Mesenteric fat pad (tissue), 1 donor: ENCODE results near the gene ASTN2. TPM values are rescaled to one million over a fixed set of nuclear protein-coding genes. Genes with fewer than 3 reads are reported as not detected.

ENCODE experiments used
- DNase-seq: peaks from one replicate; pipeline ENCODE4 v3.0.0-alpha.2; 2020; ENCODE audit warnings: low spot score
- total RNA-seq: library from RNA; stranded (reverse); fragmentation: NEBNext Ultra II Directional; extraction: Animal tissue kit (Norgen Biotek cat#: 25700); gene quantifications from one replicate; pipeline ENCODE4 v1.2.1, GENCODE V29; 2021
- donor health status: DM: yes; HTN: yes; CAD: no.

ASTN2 gene
- total RNA-seq, 1 donor from 2014 or later = 3.1 TPM

GRCh38 chr9:117414220-117414905, 494 bp downstream of the ASTN2 start:
- no peak for DNase-seq

DNA sequence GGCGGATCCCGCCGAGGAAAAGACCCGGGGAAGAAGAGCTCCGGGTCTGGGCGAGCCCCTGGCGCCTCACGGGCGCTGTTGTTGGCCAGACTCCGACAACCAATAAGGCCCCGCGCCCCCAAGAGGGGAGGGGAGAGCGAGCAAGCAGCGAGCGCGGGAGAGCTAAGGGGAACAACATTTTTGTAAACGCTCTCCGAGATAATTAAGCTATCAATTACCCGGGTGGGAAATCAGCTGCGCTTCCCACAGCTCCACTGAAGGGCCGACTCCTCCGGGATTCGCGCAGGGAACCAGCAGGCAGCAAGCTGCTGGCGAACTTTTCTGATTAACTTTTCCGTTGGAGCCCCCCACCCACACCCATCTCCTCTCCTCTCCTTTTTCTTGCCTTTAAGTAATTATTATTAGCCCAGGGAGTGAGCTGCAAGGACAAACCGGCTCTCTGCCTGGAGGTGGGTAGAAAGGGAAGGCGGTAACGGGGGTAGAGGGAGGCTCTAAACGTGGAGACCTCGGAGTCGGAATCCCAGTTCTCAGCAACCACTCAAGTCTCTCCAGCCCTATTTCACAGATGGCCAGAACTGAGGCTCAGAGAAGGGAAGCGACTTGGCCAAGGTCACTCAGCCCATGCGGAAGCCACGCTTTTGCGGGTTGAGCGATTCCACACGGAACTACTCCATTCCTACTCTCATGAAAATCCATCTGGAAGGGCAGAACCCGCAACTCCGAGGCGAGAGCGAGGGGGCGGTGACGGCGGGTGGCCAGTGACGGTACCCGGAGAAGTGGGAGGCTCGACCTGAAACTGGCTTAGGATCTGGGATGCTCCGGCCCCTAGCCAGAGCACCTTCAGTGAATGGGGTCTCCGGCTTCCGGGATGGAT, 1.3 kb downstream of the ASTN2 start:
- no peak for DNase-seq

DNA sequence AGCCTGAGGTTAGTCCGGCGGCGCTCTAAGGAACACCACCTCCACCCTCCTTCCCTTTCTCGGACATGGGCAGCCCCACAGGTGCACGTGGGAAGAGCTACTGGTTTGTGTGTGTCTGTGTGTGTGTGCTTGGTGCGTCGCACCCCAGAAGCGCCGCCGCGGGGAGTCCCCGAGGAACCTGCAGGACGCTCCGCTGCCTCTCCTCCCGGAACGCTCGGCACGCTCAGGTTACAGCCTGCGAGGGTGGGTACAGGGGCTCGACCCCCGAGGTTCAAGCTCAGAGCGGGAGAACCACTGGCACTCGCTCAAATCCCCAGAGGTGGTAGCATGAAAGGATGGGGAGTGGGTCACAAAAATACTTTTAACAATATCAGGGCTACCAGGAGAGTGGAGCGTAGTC, 2.0 kb downstream of the ASTN2 start:
- no peak for DNase-seq

DNA sequence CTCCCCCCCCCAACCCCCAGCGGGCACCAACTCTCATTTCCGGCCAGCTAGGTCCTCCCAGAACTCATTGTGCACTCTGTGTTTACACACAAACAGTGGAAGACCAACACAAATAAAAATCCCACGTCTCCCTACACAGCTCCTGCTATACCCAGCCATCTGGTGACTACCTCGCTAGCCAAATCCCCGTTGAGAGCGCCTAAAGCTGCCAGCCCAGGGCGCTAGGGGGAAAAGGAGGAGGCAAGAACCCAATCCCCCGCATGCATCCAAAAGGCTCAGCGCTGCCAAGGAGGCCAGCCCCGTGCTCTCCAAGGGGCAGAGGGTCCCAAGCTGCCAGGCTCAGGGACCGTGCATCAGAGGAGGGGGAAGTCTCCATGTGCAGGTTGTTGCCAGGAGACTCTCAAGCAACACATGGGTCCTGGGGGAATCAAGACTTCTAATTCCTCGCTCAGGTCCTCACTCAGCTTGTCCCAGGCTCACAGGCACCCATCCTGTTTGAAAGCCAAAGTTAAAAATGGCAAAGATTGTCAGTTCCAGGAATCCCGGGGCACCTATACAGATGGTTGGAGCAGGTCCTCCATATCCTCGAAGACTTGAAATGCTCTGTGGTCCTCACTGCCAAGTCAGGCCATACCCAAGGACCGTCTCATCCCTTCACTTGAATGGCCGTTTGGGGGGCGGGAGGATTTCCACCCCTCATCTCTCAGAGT, 2.7 kb downstream of the ASTN2 start:
- DNase-seq = no peak

- DNase-seq = no peak
Measured at GRCh38 chr9:117411547-117411946, 3.3 kb downstream of the ASTN2 start.

DNA sequence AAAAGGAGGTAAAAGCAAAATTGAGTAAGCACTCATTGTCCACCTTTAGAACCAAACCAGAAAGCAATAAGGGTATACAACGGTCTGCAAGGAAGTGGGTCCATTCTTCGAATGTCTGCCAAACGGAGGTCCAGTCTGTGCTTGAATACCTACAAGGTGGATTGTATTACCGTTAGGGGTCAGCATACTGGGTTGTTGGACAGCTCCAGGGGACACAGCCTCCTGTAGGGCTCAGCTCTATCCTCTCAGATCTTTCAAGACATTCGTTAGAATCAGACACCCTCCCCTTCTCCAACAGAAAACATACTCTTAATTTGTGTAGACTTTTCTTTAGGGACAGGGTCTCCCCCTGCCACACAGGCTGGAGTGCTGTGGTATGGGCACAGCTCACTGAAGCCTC, 5.5 kb downstream of the ASTN2 start:
- no peak for DNase-seq

- DNase-seq = no peak
Measured at GRCh38 chr9:117407436-117408022, 7.3 kb downstream of the ASTN2 start.

- DNase-seq = no peak
Measured at GRCh38 chr9:117405950-117406705, 8.7 kb downstream of the ASTN2 start.

GRCh38 chr9:117403848-117404247, 11.0 kb downstream of the ASTN2 start:
- DNase-seq = no peak

DNA sequence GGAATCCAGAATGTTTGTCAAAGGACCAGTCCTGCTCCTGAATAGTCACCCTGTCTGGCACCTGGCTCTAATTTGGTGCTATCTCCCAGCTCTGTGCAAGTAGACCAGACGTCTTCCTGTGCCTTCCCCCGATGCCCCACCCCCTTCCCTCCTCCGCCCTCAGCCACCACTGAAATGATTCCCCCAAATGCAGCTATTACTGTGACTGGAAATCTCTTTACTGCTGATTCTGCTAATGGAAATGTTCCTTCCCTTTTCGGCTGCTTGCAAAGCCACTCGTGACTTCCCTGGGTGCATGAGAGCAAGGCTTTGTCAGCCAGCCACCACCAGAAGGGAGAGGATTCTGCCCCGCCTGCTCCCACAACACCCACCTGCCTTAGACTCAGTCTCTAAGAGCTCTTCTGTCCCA, 11.4 kb downstream of the ASTN2 start:
- no peak for DNase-seq

- no peak for DNase-seq
Measured at GRCh38 chr9:117400171-117400570, 14.7 kb downstream of the ASTN2 start.

DNA sequence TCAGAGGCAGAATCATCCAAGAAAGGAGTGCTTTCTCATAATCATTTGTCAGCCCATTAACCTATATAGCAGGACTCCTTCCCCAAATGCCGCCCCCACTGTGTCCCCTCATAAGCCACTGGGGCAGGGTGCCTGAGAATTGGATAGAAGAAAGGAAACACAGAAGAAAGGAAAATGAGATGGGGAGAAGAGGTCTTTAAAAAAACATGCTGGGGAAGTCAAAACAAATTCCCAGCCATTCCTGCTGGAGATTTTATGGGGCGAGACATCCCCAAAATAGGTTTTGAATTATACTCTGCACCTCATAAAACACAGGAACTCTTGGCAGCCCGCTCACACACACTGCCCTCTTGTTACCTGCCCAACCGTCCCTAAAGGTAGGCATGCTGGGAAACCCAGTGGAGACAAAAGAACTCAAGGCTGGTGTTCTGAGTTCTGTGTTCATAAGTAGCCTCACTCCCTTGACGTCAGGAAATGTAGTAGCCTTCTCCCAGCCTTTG, 19.7 kb downstream of the ASTN2 start:
- DNase-seq = no peak

DNA sequence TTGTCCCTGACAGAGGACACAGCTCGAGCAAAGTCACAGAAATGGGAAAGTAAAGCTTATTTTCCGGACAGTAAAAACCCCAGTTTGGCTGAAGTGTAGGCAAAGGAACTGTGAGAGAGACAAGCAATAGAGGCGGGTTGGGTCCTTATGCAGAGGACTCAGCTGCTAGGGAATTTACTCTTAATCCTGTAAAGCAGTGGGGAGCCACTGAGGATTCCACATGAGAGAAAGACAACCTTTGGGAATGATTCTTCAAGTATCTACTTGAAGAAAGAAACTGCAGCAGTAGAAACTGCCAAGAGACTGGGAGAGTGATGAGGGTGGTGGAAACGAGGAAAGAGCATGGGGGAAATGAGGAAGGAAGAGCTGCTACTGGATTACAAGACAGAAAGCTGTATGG, 20.2 kb downstream of the ASTN2 start:
- DNase-seq = no peak

DNA sequence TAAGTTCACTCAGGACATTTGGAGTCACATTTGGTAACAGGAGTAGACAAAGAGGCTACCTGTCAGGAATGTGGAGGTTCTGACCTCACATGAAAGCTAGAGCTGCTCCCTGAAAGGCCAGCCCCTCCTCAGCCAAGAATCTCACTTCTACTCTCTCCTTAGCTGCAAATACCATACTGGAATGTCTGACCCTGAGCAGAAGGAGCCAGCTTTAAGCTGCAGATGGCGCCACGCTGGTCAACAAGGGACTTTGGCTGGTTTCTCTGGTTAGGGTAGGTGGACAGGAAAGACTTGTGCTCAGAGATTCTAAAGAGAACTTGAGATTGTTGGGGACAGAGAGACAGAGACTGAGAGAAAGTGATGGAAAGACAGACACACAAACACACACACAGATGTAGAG, 21.9 kb downstream of the ASTN2 start:
- no peak for DNase-seq

GRCh38 chr9:117387422-117387821, 27.4 kb downstream of the ASTN2 start:
- no peak for DNase-seq

DNA sequence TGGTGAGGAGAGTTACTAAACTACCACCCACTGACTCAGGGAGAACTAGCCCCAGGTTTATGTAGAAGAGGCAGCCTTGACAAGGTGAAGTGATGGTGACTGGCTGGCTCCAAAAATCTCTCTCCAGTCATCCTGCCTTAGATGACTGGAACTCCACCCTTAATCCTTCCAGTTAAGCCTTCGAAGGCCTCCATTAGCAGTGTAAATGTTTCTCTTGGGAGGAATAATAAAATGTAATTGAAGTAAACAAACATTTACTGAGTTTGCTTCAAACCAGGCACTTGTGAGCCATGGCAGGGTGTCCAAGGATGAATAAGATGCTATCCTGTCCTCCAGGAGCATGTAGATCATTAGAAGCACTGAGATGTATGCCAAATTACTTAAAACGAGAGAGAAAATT, 35.5 kb downstream of the ASTN2 start:
- no peak for DNase-seq

DNA sequence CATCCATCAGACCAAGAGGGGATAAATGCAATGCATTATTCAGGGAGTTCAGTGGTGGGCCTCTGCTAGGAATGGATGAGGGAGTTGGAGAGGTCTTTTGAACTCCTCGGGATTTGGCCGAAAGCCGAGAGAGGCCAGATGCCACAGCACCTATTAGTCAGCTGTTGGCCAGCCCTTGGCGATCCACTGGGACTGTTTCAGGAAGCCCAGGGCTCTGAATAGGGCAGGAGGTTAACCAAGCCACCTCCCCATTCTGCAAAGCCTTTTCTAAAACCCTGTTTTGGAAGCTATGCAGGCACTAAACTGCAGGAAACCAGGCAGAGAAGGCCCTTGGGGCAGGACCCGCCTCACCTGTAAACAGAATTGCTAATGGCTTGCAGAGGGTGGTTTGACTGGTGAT, 37.8 kb downstream of the ASTN2 start:
- no peak for DNase-seq

DNA sequence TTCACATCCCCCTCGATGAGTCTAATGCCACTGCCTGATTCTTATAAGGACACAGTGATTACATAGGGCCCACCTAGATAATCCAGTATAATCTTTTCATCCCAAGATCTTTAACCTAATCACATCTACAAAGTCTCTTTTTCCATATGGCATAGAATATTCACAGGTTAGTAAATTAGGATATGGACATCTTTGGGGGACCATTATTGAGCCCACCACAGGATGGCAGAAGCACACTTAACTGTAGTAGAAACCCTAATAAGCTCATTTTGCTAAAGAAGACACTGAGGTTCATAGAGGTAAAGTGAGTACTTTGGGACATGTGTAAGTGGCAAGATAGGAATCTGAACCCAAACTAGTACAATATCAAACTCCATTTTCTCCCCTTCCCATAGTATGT, 38.9 kb downstream of the ASTN2 start:
- no peak for DNase-seq

GRCh38 chr9:117374076-117374725, 40.7 kb downstream of the ASTN2 start:
- no peak for DNase-seq

DNA sequence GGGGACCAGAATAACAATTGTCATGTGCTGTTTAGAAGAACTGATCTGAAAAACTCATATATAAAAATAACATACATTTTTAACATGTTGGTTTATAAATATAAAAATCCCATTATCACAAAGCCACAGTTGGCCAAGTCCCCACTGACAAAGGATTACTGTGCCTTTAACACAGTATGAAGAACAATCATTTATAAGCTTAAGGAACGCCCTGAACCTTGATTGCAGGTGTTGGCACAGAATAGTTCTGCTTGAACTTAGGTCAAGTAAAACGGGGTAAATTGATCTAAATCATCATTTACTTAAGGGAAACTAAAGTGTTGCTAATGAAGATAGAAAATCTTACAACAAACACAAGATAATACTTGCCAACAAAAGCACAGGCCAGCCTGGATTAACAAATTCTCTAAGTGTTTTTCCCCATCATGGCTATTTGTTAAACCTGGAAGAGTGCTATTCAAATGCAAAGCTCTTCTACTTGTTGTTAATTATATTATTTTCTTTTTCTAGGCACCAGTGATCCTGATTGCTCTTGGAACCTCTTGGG, 46.1 kb downstream of the ASTN2 start:
- no peak for DNase-seq
